CD4-positive, alpha-beta T cell treated with Interleukin-12 subunit alpha and Interleukin-12 subunit beta, for 1 hour (primary cell): Measurements from ENCODE around the gene KCNIP1.

Experiments used
- DNase-seq: peaks from one replicate; pipeline ENCODE4 v3.0.0-alpha.2; 2020

The KCNIP1 gene

DNA sequence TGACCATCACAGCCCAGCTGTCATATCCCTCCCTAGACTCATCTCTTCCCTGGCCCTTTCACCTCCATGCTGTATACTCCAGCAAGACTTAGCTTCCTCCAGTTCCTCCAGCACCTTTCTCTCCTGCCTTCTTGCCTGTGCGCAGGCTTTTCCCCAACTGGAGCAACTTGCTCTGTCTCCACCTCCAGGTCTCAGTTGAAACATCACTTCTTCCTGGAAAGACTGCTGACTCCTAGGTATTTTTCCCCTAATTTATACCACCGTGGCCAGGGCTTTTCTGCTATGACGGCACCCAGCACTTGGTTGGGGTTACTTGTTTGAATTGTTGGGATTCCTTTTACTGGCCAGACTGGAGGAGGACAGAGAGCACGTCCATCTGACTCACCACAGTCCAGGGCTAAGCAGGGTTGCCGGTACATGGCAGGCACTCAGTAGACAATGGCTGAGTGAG, 67.5 kb downstream of the KCNIP1 start:
- no peak for DNase-seq

DNA sequence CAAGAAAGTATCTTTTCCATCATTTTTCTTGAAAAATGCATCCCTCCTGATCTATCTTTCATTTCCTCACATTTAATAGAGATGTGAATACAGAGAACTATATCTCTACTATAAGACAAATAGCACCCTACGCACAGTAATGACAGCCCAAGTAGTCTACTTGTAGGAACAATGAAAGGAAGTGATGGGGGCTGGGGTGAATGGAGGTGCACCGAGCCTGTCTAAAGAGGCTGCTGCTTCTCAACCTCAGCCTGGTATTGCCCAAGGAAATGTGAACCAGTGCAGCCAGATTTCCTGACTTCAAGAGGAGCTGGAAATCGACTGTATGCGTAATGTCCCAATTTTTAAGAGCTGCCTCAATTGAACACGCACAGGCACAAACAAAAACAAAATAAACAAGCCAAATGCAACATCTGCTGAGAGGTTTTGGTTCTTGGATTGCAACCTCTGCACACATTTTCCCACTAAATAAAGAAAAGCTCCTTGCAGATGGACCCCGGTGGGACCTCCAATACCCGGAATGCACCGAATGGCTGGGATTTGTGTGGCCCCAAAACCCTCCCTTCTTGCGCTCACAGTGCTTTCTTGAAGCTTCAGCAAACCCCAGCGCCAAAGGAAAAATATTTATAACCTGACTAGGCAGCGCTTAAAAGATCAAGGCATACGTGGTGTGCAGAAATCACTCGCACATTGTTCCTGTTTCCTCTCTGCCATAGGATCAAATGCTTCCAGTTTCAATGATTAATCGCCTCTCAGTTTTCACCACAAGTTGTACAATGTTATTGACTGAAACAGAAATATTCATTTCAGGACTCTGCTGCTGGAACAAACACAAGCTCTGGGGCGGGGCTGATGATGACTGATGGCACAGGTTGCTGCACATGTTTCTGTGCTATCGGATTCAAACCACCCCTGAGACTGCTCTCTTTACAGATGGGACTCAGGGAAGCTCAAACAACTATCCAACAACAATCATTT, 68.3 kb downstream of the KCNIP1 start:
- DNase-seq = no peak

DNA sequence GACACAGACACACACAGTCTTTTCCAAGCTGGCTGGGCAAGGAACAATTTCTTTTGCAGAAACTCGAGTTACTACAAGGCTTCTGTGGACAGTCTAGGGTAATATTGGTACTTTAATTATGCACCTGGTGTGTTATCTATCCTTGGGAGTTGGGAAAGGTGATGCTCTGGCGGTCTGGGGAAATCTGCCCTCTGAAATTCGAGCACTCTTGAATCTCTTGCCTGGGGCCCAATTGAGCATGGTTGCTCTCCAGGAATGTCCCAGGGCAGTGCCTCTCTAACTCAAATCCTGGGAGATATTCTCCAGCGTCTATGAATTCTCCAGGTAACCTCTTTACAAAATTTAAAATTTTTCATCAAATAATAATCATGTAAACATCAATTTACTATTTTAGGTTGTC, 69.3 kb downstream of the KCNIP1 start:
- no peak for DNase-seq

DNA sequence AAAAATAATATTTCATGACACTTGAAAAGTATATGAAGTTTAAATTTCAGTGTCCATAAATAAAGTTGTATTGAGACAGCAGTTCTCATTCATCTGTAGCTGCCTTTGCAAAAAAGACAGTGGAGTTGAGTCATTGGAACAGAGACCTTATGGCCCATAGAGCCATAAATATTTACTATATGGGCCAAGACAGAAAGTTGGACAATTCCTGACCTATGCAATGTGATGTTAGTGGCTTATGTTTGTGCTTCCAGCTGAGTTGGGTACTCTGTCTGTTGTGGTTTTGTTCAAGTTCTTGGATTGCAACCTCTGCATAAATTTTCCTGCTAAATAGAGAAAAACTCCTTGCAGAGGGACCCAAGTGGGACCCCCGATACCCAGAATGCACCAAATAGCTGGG, 69.8 kb downstream of the KCNIP1 start:
- no peak for DNase-seq

DNA sequence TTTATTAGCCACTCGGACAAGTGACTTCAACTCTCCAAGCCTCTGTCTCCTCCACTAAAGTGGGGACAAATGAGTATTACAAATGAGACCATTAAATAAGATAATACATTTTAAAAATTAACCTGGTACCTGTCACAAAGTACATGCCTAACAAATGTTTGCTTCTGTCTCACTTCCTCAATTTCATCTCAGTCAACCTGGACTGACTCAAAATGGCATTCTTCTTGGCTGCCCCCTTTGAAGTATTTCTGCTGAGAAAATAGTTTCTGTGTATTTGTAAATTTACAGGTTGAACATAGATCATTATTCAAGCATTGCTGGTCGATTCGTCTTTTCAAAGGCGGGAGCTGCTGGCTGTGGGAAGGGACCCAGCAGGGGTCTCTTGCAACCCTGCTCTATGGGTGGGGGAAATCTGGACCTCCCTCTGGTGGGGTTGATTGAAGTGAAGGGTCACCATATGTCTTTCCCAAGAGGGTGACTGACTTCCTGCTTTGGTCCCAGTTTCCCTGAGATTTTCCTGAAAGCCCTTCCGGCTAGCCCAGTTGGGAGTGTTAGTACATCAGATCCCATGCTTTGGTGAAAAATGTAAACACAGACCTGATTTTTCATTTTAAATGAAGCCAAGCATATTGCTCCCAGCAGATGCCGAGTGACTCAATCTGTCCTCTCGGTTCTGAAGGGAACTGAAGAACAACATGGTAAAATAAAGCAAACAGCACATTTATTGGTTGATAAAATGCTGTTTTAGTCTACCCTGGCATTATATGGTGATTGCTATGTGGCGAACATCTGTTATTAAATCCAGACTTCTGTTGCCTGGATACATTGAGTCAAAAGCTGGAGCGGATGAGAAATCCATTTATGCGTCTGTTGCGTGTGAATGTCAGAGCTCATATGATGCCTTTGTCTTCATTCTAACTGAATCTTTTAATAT, 73.0 kb downstream of the KCNIP1 start:
- no peak for DNase-seq

DNA sequence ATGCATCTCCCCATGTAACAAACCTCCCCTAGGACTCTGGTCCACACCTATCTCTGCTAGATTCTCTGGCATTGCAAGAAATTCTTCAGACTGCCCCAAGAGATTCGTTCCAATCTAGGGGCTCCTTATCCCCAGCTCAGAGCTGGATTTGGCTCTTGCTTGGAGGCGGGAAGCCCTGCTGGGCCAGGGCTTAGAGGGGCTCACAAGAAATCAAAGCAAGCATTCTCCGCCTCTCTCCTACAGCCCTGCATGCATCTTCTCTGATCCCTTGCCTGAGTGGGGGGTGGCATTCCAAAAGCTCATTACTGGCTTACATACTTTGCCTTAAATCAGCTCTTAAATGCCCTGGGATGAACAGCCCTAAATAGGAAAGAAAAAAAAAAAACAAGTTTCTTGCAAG, 75.8 kb downstream of the KCNIP1 start:
- no peak for DNase-seq

DNA sequence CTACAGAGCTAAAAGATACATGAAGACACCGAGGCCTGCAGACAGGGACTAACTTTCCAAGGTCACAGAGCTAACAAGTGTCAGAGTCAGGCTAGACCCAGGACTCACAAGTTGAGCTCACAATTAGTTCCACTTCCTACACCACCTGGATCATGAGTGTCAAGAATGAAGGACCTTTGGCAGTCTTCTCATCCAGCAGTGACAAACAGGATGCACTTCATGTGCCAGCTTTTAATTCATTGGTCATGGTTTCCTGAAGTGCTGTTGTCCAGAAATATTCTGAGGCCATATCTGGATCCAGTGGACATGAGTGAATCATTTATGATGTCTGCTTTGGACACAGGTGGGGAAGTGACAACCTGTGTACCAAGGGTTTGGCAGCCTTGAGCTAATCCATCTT, 77.4 kb downstream of the KCNIP1 start:
- DNase-seq = no peak

DNA sequence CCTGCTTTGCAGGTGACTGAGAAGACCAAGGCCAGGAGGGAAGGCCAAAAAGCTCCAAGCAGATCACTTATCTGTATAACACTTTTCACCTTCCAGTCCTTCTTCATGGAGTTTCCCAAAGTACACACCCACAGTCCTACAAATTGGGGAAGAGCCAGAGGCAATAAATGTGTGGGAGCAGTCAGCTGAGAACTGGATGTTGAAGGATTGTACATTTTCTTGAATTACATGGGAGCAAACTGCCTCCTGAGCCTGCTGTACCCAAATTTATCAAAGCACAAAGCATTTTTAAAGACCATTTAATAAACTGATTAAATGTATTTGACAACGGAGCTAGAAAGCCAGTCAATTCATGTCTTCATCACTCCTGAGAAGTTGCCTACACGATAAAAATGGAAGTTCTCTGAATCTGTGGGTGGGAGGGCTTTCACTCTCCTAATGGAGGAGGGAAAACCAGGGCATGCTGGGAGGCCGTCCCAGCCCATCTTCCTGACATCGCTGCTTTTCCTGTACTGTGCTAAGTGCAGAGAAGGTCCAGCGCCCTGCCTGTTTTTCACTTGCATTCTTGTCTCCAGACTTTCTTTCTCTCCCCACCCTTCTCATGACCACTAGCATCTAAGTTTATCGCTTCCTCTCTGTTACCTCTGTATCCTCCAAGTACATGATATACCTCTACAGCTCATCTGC, 79.0 kb downstream of the KCNIP1 start:
- no peak for DNase-seq

DNA sequence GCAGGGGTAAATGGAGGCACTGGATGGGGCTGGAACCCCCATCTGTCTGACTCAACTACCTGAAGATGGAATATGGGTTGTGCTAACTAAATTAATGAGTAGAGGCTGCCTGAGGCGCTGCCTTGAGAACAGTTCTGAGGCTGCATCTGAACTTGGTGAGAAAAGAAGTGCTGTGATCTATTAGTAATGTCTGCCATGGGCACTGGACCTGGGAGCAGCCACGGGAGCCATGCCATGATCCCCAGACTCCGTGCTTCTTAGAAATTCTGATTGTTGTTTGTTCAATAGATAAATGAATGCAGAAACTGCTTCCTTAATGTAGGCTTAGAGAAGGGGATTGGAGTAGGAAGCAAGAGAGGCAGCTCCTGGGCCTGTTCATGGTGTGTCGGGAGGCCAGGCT, 80.2 kb downstream of the KCNIP1 start:
- DNase-seq = no peak

DNA sequence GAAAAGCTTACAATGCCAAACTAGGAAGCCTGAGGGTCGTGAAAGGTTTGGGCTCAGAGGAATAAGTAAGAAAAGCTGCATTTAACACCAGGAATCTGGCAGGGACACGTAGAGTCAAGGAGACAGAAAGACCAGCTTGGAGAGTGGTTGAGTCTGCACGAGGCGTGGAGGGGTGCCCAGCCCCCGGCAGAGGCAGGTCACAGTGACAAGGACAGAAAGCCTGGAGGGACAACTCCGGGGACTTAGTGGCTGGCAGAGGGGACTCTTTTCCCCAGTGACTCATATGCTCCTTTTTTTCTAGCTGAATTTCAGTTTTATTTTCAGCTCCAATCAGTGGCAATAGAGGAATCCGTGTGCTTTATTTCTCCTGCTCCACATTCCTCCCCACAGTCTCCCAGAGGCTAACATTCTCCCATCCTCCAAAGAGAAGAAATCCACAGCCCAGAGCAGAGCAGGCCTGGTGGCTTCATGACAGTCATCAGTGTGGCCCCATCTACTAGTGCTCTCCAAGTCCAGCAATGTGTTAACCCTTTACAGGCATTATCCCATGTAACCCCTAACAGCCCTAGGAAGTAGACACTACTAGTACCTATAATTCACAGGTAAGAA, 80.7 kb downstream of the KCNIP1 start:
- no peak for DNase-seq

DNA sequence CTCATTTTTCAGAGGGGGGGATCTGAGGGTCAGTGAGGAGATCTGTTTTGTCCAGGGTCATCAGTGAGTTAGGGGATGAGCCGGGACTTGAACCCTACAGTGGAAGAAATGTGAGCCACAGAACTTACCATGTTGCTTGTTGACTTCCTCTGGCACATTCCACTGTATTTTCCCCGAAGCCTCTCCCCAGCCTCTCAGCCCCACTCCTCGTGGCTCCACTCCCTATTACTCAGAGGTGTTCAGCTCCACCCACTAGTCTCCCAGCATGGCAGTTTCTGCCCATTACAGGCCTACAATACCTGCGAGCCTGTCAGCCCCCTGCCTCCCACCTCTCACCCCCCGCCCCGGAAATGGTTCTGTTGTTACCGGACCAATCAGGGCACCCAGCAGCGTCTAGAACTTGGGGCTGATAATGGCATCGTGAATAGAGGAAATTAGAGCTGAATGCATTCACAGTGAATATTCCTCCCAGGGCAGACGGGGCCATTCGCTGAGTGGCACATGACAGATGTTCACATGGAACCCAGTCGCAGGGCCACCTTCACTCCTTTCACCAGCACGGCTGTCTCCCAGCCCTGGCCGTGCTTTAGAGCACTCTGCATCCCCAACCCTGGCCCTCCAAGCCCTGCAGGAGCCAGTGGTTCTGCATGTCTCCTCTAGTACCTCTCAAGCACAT, 81.6 kb downstream of the KCNIP1 start:
- no peak for DNase-seq

DNA sequence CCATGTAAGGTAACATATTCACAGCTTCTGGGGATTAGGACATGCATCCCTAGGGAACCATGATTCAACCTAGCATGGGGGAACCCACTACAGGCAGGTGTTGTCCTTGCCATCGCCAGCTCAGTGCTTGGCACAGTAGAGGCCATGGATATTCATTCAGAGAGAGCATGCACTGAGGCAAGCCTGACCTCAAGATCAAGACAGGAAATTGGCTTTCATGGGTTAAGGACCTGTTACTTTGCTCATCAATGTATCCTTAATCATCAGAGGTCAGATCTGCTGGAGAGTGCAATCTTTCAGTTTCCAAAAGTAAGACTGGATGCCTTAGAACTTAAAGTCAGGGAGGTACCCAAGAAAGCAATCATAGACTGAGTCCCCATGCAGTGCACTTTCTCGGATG, 84.0 kb downstream of the KCNIP1 start:
- DNase-seq = no peak

DNA sequence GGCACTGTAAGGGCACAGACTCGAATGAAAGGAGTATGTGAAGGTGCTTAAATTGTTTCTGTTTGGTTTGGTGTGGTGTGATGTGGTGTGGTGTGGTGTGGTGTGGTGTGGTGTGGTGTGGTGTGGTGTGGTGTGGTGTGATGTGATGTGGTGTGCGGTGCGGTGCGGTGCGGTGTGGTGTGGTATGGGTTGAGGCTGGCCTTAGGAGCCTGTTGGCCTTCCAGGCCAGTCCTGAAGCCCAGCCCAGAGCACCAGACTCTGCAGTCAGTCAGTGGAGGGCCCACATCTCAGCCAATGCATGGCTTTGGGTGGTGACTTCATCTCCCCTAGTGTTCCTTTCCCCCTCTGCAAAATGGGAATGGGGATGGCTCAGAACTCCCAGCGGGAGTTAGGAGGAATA, 85.8 kb downstream of the KCNIP1 start:
- no peak for DNase-seq

DNA sequence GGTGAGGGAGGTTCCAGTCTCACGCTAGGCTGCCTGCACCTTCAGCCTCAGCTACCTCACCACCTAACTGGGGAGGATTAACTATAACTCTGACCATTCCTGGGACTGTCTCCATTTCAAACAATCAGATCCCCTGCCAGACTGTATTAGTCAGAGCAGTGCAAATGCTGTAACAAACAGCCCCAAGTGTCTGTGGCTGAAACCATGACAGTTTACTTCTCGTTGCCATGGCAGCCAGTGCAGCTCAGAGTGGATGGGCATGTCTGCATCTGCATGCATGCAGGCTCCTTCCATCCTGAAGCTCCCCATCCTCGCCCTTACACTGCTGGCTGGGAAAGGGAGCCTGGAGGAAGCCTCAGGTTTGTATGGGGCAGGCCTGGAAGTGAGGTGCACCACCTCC, 86.7 kb downstream of the KCNIP1 start:
- DNase-seq = no peak

DNA sequence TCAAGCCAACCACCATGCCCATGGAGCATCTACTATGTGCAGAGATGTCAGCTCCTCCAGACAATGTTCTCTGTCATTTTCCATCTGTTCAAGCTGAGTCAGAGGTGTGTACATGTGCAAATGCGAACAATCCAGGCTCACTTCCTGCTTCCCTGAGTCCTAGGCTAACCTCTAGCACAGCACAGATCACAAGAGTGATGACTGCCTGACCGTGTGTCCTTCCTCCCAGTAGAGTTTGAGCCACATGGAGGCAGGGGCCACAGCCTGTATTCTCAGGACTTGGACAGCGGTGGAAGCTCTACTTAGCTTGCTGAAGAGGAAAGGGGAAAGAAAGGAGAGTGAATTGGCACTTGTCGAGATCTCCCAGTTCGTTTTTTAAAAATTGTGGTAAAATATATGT, 87.2 kb downstream of the KCNIP1 start:
- DNase-seq = no peak

DNA sequence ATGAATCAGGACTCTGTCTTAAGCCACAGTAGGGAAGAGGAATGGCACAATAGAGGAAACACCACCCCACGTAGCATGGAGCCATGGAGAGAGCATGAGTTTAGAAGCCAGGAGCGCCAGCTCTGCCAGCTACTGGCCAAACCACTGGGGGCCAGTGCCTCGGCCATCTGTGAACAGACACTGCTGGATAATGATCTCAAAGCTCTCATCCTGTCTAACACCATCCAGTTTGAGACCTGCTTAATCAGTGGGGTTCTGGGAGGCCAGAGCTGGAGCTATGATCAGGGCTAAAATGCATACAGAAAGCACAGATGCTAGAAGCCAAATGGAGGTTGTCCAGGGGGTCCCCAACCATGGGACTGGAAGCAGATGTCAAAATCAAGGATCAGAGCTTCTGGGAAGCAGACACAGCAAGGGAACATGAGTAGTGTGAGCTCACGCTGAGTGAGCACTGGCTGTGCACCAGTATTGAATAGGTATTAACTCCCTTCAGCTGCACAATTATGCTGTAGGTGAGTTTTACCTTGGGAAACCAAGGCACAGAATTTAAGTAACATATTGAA, 92.7 kb downstream of the KCNIP1 start:
- no peak for DNase-seq

DNA sequence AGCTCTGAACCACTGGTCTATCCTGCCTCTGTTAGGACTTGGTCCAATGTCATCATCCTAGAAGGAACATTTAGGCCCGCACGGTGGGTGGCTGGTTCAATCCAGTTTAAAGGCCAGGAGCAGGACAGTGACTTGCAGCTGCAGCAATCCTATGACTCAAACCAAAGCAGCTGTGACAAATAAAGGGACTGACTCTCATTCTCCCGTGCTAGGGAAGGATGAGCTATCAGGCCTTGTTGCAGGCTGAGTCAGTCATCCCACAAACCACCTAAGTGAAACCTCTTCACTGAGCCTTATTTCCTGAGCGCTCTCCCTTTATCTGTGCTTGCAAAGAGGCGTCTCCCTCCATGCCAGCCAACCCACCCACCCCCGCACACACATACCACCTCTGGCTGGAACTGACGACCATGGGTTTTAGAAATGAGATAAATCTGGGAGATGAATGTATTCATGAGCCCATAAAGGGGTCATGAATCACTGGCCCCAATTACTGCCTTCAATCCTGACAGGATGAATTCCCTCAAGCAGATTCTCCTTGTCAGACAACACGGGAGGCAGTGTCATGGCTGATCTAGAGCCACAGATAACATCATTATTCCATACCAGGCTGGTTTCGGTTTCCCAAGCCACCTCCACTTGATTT, 93.4 kb downstream of the KCNIP1 start:
- no peak for DNase-seq

DNA sequence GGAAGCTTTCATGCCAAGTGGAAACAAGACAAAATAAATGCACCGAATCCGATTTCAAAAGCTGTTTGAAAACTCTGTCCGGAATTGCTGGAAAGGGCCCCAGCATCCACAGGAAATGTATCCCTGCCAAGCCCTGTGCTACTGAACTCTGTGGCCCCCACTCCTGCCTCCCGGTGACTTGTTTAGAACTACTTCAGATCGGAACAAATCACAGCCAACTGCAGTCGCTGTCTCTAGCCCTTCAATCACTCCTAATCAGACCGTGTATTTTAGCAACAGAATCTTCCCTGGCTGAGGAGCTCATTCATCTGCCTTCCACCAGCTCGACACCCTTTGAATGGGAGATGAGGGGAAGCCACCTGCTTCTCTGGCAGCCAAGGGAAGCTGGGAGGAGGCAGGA, 94.1 kb downstream of the KCNIP1 start:
- DNase-seq = no peak

DNA sequence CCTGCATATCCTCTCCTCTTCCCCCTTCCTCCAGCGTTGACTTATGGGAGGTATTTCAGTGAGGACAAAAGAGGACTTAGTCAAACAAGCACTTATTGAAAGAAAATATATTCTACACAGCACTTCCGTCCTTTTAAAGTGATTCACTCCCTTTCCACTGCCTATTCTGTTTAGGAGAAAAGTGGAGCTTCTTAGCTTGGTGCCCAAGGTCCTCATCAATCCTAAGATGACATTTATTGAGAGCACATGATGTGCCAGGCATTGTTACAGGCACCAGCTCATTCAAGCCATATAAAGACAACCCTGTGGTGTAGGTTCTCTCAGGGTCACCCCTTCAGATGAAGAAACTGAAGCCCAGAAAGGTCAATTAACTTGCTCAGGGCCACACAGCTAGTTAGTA, 95.9 kb downstream of the KCNIP1 start:
- no peak for DNase-seq

DNA sequence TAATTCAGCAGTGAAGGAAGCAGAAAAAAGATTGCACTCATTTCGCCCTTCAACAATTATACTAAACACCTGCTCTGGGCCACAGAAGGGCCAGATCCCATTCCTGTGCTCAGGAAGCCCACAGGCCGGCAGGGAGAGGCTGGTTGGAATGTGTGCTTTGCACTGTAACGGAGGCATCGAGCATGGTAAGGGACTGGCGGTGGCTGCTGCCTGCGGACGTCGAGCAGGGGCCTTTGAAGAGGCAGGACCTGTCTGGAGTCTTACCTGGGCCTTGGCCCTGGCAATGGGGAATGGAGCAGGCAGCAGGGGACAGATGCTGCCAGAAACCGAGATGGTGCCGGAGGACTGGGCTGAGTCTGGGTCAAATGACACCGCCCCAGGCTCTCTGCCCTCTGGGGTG, 97.8 kb downstream of the KCNIP1 start:
- no peak for DNase-seq

DNA sequence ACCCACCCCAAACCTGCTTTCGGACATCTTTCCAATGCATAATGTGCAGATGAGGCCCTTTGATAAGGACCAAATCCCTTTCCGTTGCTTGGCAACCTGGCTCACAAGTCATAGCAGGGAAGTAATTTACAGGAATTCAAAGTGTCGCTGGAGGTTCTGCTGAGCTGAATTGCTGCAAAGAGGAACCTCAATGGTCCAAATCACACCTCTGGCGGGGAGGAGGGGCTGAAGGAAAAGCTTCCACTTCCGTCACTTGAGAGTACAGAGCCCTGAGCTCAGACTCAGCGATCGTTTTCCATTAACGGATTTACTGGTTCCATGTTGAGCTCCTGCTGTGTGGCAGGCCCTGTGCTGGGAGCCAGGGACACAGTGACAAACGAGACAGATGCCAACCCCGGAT, 99.3 kb downstream of the KCNIP1 start:
- DNase-seq = no peak
